G401 (cell line): Measurements from ENCODE around the gene SIVA1. TPM values are rescaled to one million over a fixed set of nuclear protein-coding genes. Genes with fewer than 3 reads are reported as not detected.
A peak's percentile ranks its signal among the peaks of the same experiment; 100 is the strongest.

Source experiments
- DNase-seq: peaks from one replicate; pipeline ENCODE4 v3.0.0-alpha.2; 2015; ENCODE audit warnings: low spot score
- in situ Hi-C: cut with HindIII; loops from 2 replicates; pipeline ENCODE4 v1.10.0; 2016; ENCODE audit warnings: low sequenced_read_pairs, mixed read lengths
- total RNA-seq: library from RNA; depleted of rRNA; stranded (reverse); fragments of >200 nt; shearing (Covaris generic); gene quantifications from 2 replicates; pipeline ENCODE4 v1.2.3, GENCODE V29; 2014; rRNA removed

SIVA1 gene
- 207 and 294 TPM in 2 replicates for total RNA-seq

DNA sequence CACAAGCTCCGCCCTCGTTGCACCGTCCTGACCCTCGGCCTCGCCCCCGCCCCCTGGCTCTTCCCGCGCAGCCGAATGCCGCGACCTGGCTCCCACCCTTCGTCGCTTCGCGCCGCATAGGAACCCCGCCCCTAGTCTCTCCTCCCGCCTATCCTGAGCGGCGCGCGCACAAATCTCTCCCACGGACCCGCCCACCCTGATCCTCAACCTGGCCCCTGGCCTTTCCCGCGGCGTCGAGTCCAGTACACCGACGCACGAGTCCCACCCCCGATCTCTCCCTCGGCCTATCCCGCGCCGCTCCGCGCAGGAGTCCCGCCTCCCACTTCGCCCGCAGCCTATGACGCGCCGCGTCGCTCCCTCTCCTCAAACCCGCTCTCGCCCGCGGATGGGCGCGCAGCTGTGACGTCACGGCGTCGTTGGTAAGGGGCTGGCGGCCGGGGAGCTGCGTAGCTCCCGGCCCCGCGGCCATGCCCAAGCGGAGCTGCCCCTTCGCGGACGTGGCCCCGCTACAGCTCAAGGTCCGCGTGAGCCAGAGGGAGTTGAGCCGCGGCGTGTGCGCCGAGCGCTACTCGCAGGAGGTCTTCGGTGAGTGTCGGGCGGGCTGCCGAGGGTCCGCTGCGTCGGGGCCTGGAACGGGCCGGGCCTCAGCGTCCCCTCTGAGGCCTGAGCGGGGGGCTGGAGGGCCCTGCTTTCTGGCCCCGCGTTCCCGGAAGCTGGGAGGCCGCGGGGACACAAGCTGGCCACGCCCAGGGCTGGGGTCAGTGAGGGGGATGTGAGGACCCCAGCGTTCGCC lies at the start of gene SIVA1:
TSS of gene SIVA1 (plus strand) at position 413 of the 793 bp plus-strand sequence. CDS start at position 468, 55 bp downstream.
- peak; percentile 99 for DNase-seq
- in situ Hi-C loops, result no loop called here

DNA sequence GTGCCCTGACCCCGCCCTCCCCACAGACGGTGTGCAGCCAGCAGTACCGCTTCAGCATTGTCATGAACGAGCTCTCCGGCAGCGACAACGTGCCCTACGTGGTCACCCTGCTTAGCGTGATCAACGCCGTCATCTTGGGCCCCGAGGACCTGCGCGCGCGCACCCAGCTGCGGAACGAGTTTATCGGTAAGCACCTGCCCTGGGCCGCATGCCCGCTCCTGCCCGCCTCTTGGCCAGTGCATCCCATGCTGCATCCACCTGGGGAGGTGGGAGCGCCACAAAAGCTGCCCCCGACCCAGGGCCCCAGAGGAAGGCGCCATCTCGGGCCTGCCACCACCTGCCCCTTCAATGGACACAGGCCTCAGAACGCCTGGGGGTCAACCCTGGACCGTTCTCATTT lies 49.7 kb upstream of the SIVA1 start:
- in situ Hi-C loops, result no loop called here
- DNase-seq, result no peak

DNA sequence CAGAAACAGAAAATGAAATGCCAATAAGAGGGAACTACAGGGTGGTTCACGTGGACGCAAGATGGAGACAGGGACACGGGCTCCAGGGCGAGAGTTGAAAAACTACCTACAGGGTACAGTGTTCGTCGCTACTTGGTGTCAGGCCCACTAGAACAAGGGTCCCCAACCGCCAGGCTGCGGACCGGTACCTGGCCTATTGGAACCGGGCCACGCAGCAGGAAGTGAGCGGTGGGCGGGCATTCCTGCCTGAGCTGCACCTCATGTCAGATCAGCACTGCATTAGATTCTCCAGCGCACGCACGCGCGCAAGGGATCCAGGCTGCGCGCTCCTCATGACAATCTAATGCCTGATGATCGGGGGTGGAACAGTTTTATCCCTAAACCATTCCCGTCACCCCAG lies 48.7 kb upstream of the SIVA1 start:
- in situ Hi-C loops, result no loop called here
- no peak for DNase-seq

DNA sequence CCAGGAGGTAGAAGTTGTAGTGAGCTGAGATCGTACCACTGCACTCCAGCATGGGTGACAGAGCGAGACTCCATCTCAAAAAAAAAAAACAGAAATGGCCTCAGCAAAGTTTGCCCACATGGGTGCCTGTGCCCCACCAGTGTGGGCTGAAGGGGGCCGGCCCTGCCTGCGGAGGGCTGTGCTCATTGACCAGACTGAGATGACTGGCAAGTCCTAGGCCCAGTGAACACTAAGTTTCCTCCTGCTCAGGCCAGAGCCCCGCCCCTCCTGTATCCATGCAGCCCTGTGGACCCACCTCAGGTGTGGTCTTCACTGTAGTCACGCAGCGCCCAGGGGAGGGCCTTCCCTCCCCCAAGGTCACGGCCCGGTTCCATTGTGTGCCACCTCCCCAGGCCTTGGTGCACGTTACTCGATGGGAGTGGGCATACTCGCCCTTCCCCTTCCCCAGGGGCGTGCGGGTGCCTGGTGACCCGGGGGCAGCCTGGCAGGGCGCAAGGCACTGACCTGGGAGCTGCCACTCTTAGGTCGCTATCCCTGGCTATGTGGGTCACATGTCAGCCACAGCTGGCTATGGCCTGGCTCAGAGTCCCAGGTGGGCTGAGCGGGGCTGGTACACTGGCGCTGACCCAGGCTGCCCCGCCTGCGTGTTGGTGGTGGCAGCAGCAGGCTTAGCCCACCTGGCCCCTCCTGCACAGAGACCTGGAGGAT lies 47.5 kb upstream of the SIVA1 start:
- no peak for DNase-seq
- in situ Hi-C loops, result no loop called here

- in situ Hi-C loops, result no loop called here
- DNase-seq, result no peak
Measured at GRCh38 chr14:104706733-104707607, 46.0 kb upstream of the SIVA1 start.

GRCh38 chr14:104707608-104708595 lies 45.0 kb upstream of the SIVA1 start:
- no peak for DNase-seq
- in situ Hi-C loops, result no loop called here

DNA sequence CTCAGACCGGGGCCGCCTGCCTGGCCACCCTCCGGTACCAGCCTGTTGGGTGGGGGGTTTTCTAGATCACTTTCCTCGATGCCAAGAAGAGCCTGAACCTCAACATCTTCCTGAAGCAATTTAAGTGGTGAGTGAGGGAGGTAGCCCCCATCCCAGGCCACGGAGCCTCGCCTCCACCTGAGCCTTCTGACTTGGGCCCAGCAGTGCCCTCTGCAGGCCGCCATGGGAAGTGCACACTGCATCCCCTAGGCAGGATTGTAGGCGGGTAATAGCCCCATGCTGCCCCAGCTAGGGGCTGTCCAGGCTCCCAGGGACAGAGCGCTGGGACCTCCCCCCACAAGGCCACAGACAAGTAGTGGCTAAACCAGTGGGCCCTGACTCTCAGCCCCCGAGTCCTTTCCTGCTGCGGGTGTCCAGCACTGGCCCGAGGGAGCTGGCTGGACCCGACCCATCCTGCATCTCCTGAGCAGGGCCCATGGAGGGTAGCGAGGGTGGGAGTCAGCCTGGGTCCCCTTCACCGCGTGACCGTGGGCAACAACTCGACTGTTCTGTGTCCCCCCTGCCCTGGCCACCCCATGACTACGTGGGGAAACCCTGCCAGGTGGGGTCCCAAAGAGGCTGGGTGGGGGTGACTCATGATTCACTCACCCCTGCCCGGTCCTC lies 44.2 kb upstream of the SIVA1 start:
- DNase-seq, result peak; percentile 50
- in situ Hi-C loops, result no loop called here

- in situ Hi-C loops, result loop anchor here (10.0 kb wide), 1 partner anchor 225 kb away; no protein-coding TSS in a partner anchor
- DNase-seq, result no peak
Measured at GRCh38 chr14:104709387-104710039, 43.4 kb upstream of the SIVA1 start.

DNA sequence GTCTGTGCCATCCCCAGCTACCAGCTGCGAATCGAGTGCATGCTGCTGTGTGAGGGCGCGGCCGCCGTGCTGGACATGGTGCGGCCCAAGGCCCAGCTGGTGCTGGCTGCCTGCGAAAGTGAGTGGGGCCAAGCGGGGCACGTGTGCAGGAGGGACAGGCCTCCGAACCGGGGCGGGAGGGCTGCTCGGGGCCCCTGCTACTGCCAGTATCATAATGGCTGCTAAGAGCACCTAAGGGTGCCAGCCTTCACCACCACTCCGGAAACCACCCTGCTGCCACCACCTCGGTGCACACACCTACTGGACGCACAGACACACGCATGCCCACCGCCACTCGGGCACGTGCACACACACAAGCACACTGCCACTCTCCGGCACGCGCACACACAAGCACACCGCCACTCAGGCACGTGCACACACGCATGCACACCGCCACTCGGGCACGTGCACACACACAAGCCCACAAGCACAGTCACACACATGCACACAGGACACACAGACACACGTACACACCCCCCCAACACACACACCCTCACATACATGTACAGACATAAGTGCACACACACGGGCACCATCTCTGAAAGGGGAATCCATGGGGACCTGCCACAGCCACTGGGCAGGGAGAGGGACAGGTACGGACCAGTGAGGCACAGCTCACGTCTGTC lies 42.7 kb upstream of the SIVA1 start:
- no peak for DNase-seq
- in situ Hi-C loops, result loop anchor here (10.0 kb wide), 1 partner anchor 225 kb away; no protein-coding TSS in a partner anchor

- in situ Hi-C loops, result loop anchor here (10.0 kb wide), 1 partner anchor 222 kb away; no protein-coding TSS in a partner anchor
- DNase-seq, result no peak
Measured at GRCh38 chr14:104712881-104713734, 39.8 kb upstream of the SIVA1 start.

- in situ Hi-C loops, result loop anchor here (10.0 kb wide), 1 partner anchor 221 kb away; no protein-coding TSS in a partner anchor
- DNase-seq, result no peak
Measured at GRCh38 chr14:104714066-104714465, 38.9 kb upstream of the SIVA1 start.

- in situ Hi-C loops, result loop anchor here (10.0 kb wide), 1 partner anchor 220 kb away; no protein-coding TSS in a partner anchor
- no peak for DNase-seq
Measured at GRCh38 chr14:104714681-104715080, 38.3 kb upstream of the SIVA1 start.

DNA sequence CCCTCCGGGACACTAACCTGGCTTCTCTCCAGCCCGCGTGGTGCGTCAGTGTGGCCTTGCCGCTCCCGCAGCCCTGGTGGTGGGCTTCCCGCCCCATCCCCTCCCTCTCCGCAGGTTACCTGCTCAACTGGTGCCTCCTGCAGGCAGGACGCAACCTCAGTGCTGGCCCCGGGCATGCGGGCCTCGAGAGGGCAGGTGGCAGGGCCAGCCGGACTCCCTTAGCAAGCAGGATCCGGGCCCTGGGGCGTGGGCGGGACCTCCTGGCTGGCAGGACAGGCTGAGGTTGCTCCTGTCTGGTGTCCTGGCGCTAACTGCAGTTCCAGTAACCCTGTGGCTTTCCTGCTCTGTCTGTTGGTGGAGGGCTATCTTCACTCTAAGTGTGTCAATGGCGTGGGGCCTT lies 37.5 kb upstream of the SIVA1 start:
- in situ Hi-C loops, result loop anchor here (10.0 kb wide), 1 partner anchor 219 kb away; no protein-coding TSS in a partner anchor
- DNase-seq, result no peak

- no peak for DNase-seq
- in situ Hi-C loops, result loop anchor here (10.0 kb wide), 1 partner anchor 219 kb away; no protein-coding TSS in a partner anchor
Measured at GRCh38 chr14:104715871-104716270, 37.1 kb upstream of the SIVA1 start.

GRCh38 chr14:104717137-104717536 lies 35.8 kb upstream of the SIVA1 start:
- in situ Hi-C loops, result loop anchor here (10.0 kb wide), 1 partner anchor 218 kb away; no protein-coding TSS in a partner anchor
- DNase-seq, result no peak
